Heart right ventricle (tissue), 16 donors: ENCODE results near the gene SERPINE2. TPM values are rescaled to one million over a fixed set of nuclear protein-coding genes. Genes with fewer than 3 reads are reported as not detected.
"Not testable (repeated sequence)": the region's sequence is repeated elsewhere in the genome, so short reads cannot be mapped to it uniquely, and the experiment has no call there.

Experiments
- ATAC-seq, 8 donors: fragments of 200-7000 bp; cut with Tn5 transposase; one replicate each; pipeline ENCODE4 v1.9.1; 2020; ENCODE audit warnings: mild to moderate bottlenecking in 8 of 8, moderate library complexity in 8 of 8, moderate number of reproducible peaks in 1 of 8
- DNase-seq, 2 donors: peaks; one replicate each; pipeline ENCODE4 v3.0.0-alpha.2; 2020
- H3K27ac ChIP-seq, 10 donors: fragments of 200-600 bp; sonication (generic) in 2 of 10; one replicate each; pipeline versions ENCODE4 v1.5.0 to v1.8.0; 2020 to 2022; ENCODE audit warnings: mild to moderate bottlenecking in 3 of 10
- H3K27me3 ChIP-seq, 7 donors: fragments of 200-600 bp; one replicate each; pipeline ENCODE4 v1.8.0; 2021 to 2022; ENCODE audit warnings: mild to moderate bottlenecking in 2 of 7
- H3K36me3 ChIP-seq, 9 donors: fragments of 200-600 bp; sonication (generic) in 1 of 9; one replicate each; pipeline versions ENCODE4 v1.5.0 to v1.8.0; 2020 to 2022; ENCODE audit warnings: mild to moderate bottlenecking in 2 of 9
- H3K4me1 ChIP-seq, 9 donors: fragments of 200-600 bp; sonication (generic) in 1 of 9; one replicate each; pipeline versions ENCODE4 v1.5.0 to v1.8.0; 2020 to 2022; ENCODE audit warnings: mild to moderate bottlenecking in 4 of 9
- H3K4me3 ChIP-seq, 10 donors: fragments of 200-600 bp; sonication (generic) in 2 of 10; one replicate each; pipeline versions ENCODE4 v1.5.0 to v1.8.0; 2020 to 2022; ENCODE audit warnings: mild to moderate bottlenecking in 7 of 10, moderate library complexity in 2 of 10
- H3K9me3 ChIP-seq, 11 donors: fragments of 200-600 bp in 10 of 11; sonication (generic) in 2 of 11; one replicate each; pipeline versions ENCODE4 v1.5.0 to v1.8.0; 2013 to 2022; ENCODE audit warnings: mild to moderate bottlenecking in 2 of 11, control low read depth in 1 of 11, moderate library complexity in 1 of 11
- CTCF ChIP-seq, 9 donors: fragments of 200-600 bp; sonication (generic) in 2 of 9; IDR thresholded peaks; one replicate each; pipeline versions ENCODE4 v1.5.0 to v1.8.0; 2021 to 2022; ENCODE audit warnings: antibody characterized with exemption in 9 of 9, mild to moderate bottlenecking in 5 of 9, moderate library complexity in 1 of 9
- WGBS, 2 donors: extraction: QIAGEN DNeasy Blood & Tissue Kit; methylation state at CpG; one replicate each; pipeline ENCODE4 v1.1.7; 2013; ENCODE audit warnings: inconsistent platforms in 1 of 2; 5-methylcytosine and 5-hydroxymethylcytosine counted together
- intact Hi-C, 10 donors: fragments of 100-400 bp; cut with DNase I; formaldehyde crosslinking; loops; one replicate each; pipeline versions ENCODE4 v1.11.1 to v1.14.2; 2022
- polyA plus RNA-seq, 2 donors: library from polyadenylated mRNA; stranded (reverse); fragments of 200-250 nt; gene quantifications; one replicate each; pipeline ENCODE4 v1.2.3, GENCODE V29; 2013
- total RNA-seq, 10 donors: library from RNA; stranded (reverse); fragmentation: NEBNext Ultra II Directional in 3 of 10; extraction: Animal tissue kit (Norgen Biotek cat#: 25700) in 3 of 10; gene quantifications; one replicate each; pipeline versions ENCODE4 v1.2.1 to v1.2.4, GENCODE V29; 2021 to 2023
- donor health status: Arrhythmogenic right ventricular cardiomyopathy.
- donor health status: ischemic (EF 13 %, LVEDD 7.1; RV severe dilation, severe dysfunction).
- donor health status: healthy with polysubstance abuse.
- donor health status: DM: no; HTN: yes; CAD: no.
- donor health status: DM: no; HTN: no; CAD: no.
- donor health status: ischemic (EF 25% LVEDD 6.9; RV normal size, moderate dysfunction).
- donor health status: ischemic (EF 25% LVEDD 5.7; RV mildly dilated, moderate dysfunction).
- donor health status: healthy.
- donor health status: DM: yes; HTN: yes; CAD: no.
- donor health status: Ischemic cardiomyopathy.
- donor health status: ischemic (EF 35%, LVEDD 5.7; RV mildly dilated, moderate dysfunction).
- donor health status: nonischemic (EF 11% LVEDD 7.7; RV severe dilation, severe dysfunction).
- donor health status: DM: yes; HTN: yes; CAD: no.
- donor health status: PGD.
- donor health status: ischemic (EF 29% LVEDD 5.4; RV normal size, mild dysfunction).
- donor health status: nonischemic (EF 23%, LVEDD 6.1; RV moderate dilation, normal function).

Gene SERPINE2
- total and polyA plus RNA-seq, 12 donors: 5.3 to 56.6 (median 19.7) TPM

DNA sequence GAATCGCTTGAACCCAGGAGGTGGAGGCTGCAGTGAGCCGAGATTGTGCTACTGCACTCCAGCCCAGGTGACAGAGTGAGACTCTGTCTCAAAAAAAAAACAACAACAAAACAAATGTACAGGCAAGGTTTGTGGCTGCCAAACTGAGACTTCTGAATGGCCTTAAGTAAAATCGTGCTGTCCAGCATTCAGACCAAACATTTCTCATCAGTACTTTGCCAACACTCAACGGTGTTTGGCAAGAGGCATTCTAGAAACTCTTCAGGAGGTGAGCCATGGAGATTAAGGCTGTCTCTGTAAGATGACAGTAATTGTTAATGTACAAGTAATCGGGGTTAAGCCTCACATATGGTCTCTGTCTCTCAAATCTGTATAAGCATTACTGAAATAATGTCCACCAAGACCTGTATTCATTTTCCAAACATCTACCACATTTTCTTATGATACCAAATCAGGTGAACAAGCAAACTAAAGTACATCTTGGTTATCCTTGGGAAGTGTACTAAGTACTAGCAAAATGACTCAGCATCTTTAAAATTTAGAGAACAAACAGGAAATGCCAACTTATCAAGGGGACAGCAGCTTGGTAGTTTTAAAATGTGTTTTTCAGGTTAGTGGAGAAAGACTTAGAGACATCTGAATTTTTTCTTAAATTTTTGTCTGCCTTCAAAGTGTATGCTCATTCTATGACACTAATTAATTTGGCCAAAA, 29.3 kb downstream of the SERPINE2 start:
- DNase-seq (no peak), ATAC-seq (no peak)
- peaks cover 0 to 18% (median 0%) of the 10 kb centered on the region in 7 donors for H3K27me3 ChIP-seq
- peaks cover 0 to 9% (median 0%) of the 10 kb centered on the region in 9 donors for H3K4me1 ChIP-seq
- no peak overlapping the region for H3K27ac ChIP-seq
- 70 to 78% methylated on average over 5 of the region's 5 CpGs for WGBS, 2 donors
- TF ChIP-seq CTCF (IDR thresholded peaks at IDR 0.05): no peak
- H3K9me3 ChIP-seq: no peaks in the 10 kb centered on the region
- no peaks in the 10 kb centered on the region for H3K36me3 ChIP-seq
- no peak overlapping the region for H3K4me3 ChIP-seq
- intact Hi-C loops: no loop called here

DNA sequence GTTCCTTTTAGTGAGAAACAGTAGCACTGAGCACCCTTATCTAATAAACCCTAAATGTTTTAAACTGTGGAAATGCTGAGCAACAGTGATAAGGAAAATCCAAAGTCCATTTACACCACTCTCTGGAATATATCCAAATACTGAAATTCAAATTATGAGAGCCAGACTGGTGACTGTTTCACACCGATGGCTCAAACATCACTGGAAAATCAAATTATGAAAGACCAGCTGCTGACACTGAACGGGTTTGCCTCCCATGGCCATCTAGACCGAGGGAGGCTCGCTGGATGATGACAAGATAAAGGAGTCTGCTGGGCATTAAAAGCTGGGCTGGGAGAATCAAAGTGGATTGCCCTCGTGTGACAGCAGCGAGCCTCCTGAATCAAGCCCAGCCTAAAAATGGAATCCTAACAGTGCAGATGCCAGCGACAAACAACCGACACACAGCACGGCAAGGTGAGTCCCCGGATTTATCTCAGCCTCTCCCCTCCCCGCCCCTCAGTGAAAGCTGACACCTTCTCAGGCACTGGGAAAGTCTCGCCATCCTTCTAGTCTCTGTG, 30.3 kb downstream of the SERPINE2 start:
- 42 to 49% methylated on average over 12 of the region's 12 CpGs for WGBS, 2 donors
- ATAC-seq (peak in 2 of 8 donors; percentile 9 to 37), DNase-seq (no peak)
- no peak overlapping the region for H3K27ac ChIP-seq
- intact Hi-C loops: no loop called here
- H3K4me1 ChIP-seq: peaks cover 0 to 17% (median 0%) of the 10 kb centered on the region in 9 donors
- TF ChIP-seq CTCF (IDR thresholded peaks at IDR 0.05): no peak
- no peaks in the 10 kb centered on the region for H3K36me3 ChIP-seq
- H3K27me3 ChIP-seq: peaks cover 0 to 18% (median 0%) of the 10 kb centered on the region in 7 donors
- H3K4me3 ChIP-seq: no peak overlapping the region
- H3K9me3 ChIP-seq: no peaks in the 10 kb centered on the region

DNA sequence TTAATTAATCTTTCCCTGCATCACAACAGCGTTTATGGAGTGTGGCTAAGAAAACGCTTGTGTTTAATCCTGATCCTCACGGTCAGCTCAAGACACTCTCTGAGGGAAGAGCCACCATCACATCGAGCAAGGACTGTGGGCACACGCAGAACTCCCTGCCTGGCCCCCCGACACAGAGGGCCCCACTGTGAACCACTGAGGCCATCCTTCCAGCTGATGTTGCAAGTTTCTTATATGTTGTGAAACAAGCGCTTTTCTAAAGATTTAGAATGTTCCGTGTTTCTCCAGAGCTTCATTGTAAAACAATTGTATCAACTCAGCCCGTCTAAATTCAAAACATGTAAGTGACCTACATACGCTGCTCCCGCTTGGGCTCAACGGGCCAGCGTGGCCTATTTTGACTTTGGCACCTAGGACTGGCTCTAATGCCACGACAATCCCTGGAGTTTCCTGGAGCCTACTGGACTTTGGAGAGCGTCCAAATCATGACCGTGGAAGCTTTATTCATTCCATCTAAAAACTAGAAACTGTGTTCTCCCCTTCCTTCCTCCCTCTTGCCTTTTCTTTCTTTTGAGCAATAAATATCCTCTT, 34.9 kb downstream of the SERPINE2 start:
- ATAC-seq: peak in 2 of 8 donors; percentile 33 to 51
- WGBS, 2 donors: 68 to 71% methylated on average over 16 of the region's 16 CpGs
- intact Hi-C loops: no loop called here

GRCh38 chr2:224000662-224001061, 38.4 kb downstream of the SERPINE2 start:
- ATAC-seq, intact Hi-C loops: not testable (repeated sequence)
- 90 to 91% methylated on average over 5 of the region's 5 CpGs for WGBS, 2 donors

More for the DNA sequence above, 34.9 kb downstream of the SERPINE2 start:
- H3K27me3 ChIP-seq: peaks cover 0 to 18% (median 0%) of the 10 kb centered on the region in 7 donors
- TF ChIP-seq CTCF (IDR thresholded peaks at IDR 0.05): no peak
- no peak overlapping the region for H3K4me3 ChIP-seq
- H3K9me3 ChIP-seq: peaks cover 0 to 4% (median 0%) of the 10 kb centered on the region in 11 donors
- no peak for DNase-seq
- H3K4me1 ChIP-seq: peaks cover 0 to 16% (median 0%) of the 10 kb centered on the region in 9 donors
- no peak overlapping the region for H3K27ac ChIP-seq
- H3K36me3 ChIP-seq: peaks cover 0 to 26% (median 0%) of the 10 kb centered on the region in 9 donors

More at GRCh38 chr2:224000662-224001061, 38.4 kb downstream of the SERPINE2 start:
- Histone ChIP-seq H3K36me3 (peaks cover 0 to 50% (median 0%) of the 10 kb centered on the region in 9 donors), H3K4me1 (peaks cover 0 to 11% (median 0%) of the 10 kb centered on the region in 9 donors)
- not testable (repeated sequence) for H3K27me3 ChIP-seq, H3K27ac ChIP-seq, H3K9me3 ChIP-seq, H3K4me3 ChIP-seq, DNase-seq
